ENCODE results near the gene LANCL1. TPM values are rescaled to one million over a fixed set of nuclear protein-coding genes. Genes with fewer than 3 reads are reported as not detected.

The LANCL1 gene, protein sequence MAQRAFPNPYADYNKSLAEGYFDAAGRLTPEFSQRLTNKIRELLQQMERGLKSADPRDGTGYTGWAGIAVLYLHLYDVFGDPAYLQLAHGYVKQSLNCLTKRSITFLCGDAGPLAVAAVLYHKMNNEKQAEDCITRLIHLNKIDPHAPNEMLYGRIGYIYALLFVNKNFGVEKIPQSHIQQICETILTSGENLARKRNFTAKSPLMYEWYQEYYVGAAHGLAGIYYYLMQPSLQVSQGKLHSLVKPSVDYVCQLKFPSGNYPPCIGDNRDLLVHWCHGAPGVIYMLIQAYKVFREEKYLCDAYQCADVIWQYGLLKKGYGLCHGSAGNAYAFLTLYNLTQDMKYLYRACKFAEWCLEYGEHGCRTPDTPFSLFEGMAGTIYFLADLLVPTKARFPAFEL
- 55.0 TPM for polyA plus RNA-seq (2013)

DNA sequence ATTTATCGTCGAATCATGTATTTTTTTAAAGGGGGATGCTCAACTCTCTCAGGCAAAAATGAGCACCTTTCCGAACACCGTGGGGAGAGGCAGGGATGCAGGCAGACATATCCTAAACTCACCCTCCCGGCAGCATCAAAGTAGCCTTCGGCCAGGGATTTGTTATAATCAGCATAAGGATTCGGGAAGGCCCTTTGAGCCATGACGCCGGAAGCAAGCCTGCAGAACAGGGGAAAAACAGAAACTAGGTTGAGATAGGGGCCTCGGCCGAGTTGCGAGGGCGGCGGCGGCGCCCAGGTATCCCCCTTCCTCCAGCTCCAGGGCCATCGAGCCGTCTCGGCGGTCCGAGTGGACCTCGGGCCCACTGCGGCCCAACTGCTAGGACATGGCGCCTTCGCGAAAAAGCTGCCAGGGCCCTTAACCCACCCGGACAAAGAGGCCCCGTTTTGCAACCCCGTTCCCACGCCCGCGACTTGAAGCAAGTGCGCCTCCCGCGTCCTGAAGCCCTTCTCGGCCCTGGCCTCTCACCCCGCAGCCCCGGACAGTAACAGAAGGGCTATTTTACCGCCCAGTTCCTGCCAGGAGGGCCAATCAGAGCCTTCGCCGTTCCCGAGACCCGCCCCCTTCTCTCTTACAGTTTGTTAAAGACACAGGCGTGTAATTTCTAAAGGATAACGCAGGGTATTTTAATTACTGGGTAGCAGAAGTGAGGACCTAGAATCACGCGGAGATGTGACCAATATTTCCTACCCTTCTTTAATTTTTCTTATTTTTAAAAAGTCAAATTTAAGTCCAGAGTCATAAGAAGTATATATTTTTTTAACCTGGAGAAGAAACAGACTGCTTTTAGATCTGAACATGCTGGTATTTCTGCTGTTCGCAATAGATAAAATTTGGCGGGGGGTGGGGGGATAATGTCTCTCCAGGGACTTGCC, at the start of gene LANCL1:
LANCL1 (minus strand) TSS at position 566 of the 935 bp plus-strand sequence; CDS start at position 203, 363 bp downstream.
- CTCF ChIA-PET = interaction anchor here (0.9 kb wide), 1 partner anchor 9 kb away, joined by 3 read pairs; no protein-coding TSS in a partner anchor
- H3K4me3 ChIP-seq (ENCODE audit: control insufficient read depth in 1 of 7, extremely low read depth in 1 of 7, insufficient read depth in 4 of 7, low read depth in 2 of 7, low read length in 6 of 7) = peak within 1 kb of the TSS; percentile 73 to 97 (median 88)
- 0% methylated on average over 20 of the region's 49 CpGs for WGBS (ENCODE audit: insufficient coverage)
- H3K9me3 ChIP-seq (ENCODE audit: control extremely low read depth in 1 of 5, control insufficient read depth in 4 of 5, insufficient read depth in 2 of 5, low read depth in 1 of 5, low read length in 4 of 5) = no peaks in the 10 kb centered on the region
- H3K4me1 ChIP-seq (ENCODE audit: control extremely low read depth in 1 of 4, control insufficient read depth in 4 of 4, insufficient read depth in 4 of 4, low read length in 3 of 4) = peaks cover 3 to 16% (median 10%) of the 10 kb centered on the region in 4 experiments
- POLR2A ChIA-PET = no interaction called here
- peaks cover 7 to 13% (median 10%) of the 10 kb centered on the region in 4 experiments for H3K36me3 ChIP-seq (ENCODE audit: control insufficient read depth in 4 of 4, insufficient read depth in 4 of 4, low read length in 3 of 4)
- H3K27me3 ChIP-seq (replicated peaks in 2 of 5; ENCODE audit: control insufficient read depth in 4 of 5, insufficient read depth in 5 of 5, low read length in 4 of 5) = no peaks in the 10 kb centered on the region
- peak within 1 kb of the TSS; percentile 86 to 93 for H3K27ac ChIP-seq (ENCODE audit: insufficient read depth in 1 of 2, low read depth in 1 of 2, low read length in 2 of 2, poor library complexity in 1 of 2, severe bottlenecking in 2 of 2)
- DNase-seq = peak; percentile 87 to 93 (median 91)

DNA sequence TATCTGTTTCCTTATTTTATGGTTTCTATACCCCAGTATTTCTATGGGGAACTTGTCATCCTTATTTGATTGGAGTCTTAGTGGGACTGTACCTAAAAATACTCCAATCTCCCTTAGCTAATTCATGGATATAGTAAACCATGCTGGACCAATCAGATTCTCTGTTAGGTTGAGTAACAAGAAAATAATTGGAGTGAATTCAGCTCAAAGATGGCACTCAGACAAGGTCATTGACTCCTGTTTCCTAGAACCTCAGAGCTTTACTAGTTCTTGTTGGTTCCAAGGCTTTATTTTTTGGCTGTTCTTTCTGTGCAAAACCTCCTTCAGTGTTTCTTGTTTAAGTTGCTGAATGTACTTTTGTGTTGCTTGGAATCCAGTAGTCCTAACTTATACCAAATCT, 48.0 kb upstream of the LANCL1 start:
- Histone ChIP-seq H3K36me3 (ENCODE audit: control insufficient read depth in 4 of 4, insufficient read depth in 4 of 4, low read length in 3 of 4) (no peaks in the 10 kb centered on the region), H3K9me3 (ENCODE audit: control extremely low read depth in 1 of 5, control insufficient read depth in 4 of 5, insufficient read depth in 2 of 5, low read depth in 1 of 5, low read length in 4 of 5) (no peaks in the 10 kb centered on the region), H3K27ac (ENCODE audit: insufficient read depth in 1 of 2, low read depth in 1 of 2, low read length in 2 of 2, poor library complexity in 1 of 2, severe bottlenecking in 2 of 2) (no peak overlapping the region), H3K27me3 (replicated peaks in 2 of 5; ENCODE audit: control insufficient read depth in 4 of 5, insufficient read depth in 5 of 5, low read length in 4 of 5) (no peaks in the 10 kb centered on the region), H3K4me3 (ENCODE audit: control insufficient read depth in 1 of 7, extremely low read depth in 1 of 7, insufficient read depth in 4 of 7, low read depth in 2 of 7, low read length in 6 of 7) (no peak overlapping the region), H3K4me1 (ENCODE audit: control extremely low read depth in 1 of 4, control insufficient read depth in 4 of 4, insufficient read depth in 4 of 4, low read length in 3 of 4) (no peaks in the 10 kb centered on the region)
- CTCF ChIA-PET = no interaction called here
- POLR2A ChIA-PET = no interaction called here
- DNase-seq = no peak

DNA sequence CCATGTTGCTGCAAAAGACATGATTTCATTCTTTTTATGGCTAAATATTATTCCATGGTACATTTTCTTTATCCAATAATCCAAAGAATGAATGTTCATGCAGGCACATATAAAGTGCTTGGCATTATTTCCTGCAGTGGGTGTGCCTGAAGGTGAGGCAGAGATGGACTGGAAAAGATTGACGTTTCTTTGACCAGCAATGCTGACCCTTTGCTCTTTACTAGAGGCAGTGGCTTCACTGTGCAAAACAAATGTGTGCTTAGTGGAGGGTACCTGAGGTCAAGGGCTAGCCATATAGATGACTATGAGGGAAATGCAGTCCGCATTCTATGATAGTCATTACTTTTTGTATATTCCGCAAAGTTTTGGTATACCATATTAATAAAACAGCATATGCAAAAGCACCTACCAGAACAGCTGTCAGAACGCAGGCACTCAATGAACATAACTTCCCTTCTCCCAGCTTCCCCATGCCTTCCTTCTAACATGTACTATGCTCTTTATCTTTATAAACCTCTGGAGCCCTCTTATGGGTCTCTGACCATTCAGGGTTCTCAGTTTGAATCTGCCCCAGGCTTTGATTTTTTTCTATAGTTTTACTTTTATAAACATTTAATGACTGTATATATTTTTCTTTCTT, 47.2 kb upstream of the LANCL1 start:
- 95% methylated on average over 4 of the region's 4 CpGs for WGBS (ENCODE audit: insufficient coverage)
- no peak for DNase-seq
- no peaks in the 10 kb centered on the region for H3K4me1 ChIP-seq (ENCODE audit: control extremely low read depth in 1 of 4, control insufficient read depth in 4 of 4, insufficient read depth in 4 of 4, low read length in 3 of 4)
- CTCF ChIA-PET = no interaction called here
- H3K4me3 ChIP-seq (ENCODE audit: control insufficient read depth in 1 of 7, extremely low read depth in 1 of 7, insufficient read depth in 4 of 7, low read depth in 2 of 7, low read length in 6 of 7) = no peak overlapping the region
- POLR2A ChIA-PET = no interaction called here
- no peaks in the 10 kb centered on the region for H3K36me3 ChIP-seq (ENCODE audit: control insufficient read depth in 4 of 4, insufficient read depth in 4 of 4, low read length in 3 of 4)
- H3K27ac ChIP-seq (ENCODE audit: insufficient read depth in 1 of 2, low read depth in 1 of 2, low read length in 2 of 2, poor library complexity in 1 of 2, severe bottlenecking in 2 of 2) = no peak overlapping the region
- no peaks in the 10 kb centered on the region for H3K9me3 ChIP-seq (ENCODE audit: control extremely low read depth in 1 of 5, control insufficient read depth in 4 of 5, insufficient read depth in 2 of 5, low read depth in 1 of 5, low read length in 4 of 5)
- no peaks in the 10 kb centered on the region for H3K27me3 ChIP-seq (replicated peaks in 2 of 5; ENCODE audit: control insufficient read depth in 4 of 5, insufficient read depth in 5 of 5, low read length in 4 of 5)

- H3K36me3 ChIP-seq (ENCODE audit: control insufficient read depth in 4 of 4, insufficient read depth in 4 of 4, low read length in 3 of 4) = no peaks in the 10 kb centered on the region
- H3K27me3 ChIP-seq (replicated peaks in 2 of 5; ENCODE audit: control insufficient read depth in 4 of 5, insufficient read depth in 5 of 5, low read length in 4 of 5) = no peaks in the 10 kb centered on the region
- H3K27ac ChIP-seq (ENCODE audit: insufficient read depth in 1 of 2, low read depth in 1 of 2, low read length in 2 of 2, poor library complexity in 1 of 2, severe bottlenecking in 2 of 2) = no peak overlapping the region
- H3K9me3 ChIP-seq (ENCODE audit: control extremely low read depth in 1 of 5, control insufficient read depth in 4 of 5, insufficient read depth in 2 of 5, low read depth in 1 of 5, low read length in 4 of 5) = no peaks in the 10 kb centered on the region
- no peak for DNase-seq
- CTCF ChIA-PET = no interaction called here
- no peaks in the 10 kb centered on the region for H3K4me1 ChIP-seq (ENCODE audit: control extremely low read depth in 1 of 4, control insufficient read depth in 4 of 4, insufficient read depth in 4 of 4, low read length in 3 of 4)
- POLR2A ChIA-PET = no interaction called here
- H3K4me3 ChIP-seq (ENCODE audit: control insufficient read depth in 1 of 7, extremely low read depth in 1 of 7, insufficient read depth in 4 of 7, low read depth in 2 of 7, low read length in 6 of 7) = no peak overlapping the region
Observed at GRCh38 chr2:210522399-210522798, 45.8 kb upstream of the LANCL1 start.

- Histone ChIP-seq H3K27me3 (replicated peaks in 2 of 5; ENCODE audit: control insufficient read depth in 4 of 5, insufficient read depth in 5 of 5, low read length in 4 of 5) (no peaks in the 10 kb centered on the region), H3K27ac (ENCODE audit: insufficient read depth in 1 of 2, low read depth in 1 of 2, low read length in 2 of 2, poor library complexity in 1 of 2, severe bottlenecking in 2 of 2) (no peak overlapping the region), H3K4me3 (ENCODE audit: control insufficient read depth in 1 of 7, extremely low read depth in 1 of 7, insufficient read depth in 4 of 7, low read depth in 2 of 7, low read length in 6 of 7) (no peak overlapping the region), H3K36me3 (ENCODE audit: control insufficient read depth in 4 of 4, insufficient read depth in 4 of 4, low read length in 3 of 4) (no peaks in the 10 kb centered on the region), H3K4me1 (ENCODE audit: control extremely low read depth in 1 of 4, control insufficient read depth in 4 of 4, insufficient read depth in 4 of 4, low read length in 3 of 4) (no peaks in the 10 kb centered on the region), H3K9me3 (ENCODE audit: control extremely low read depth in 1 of 5, control insufficient read depth in 4 of 5, insufficient read depth in 2 of 5, low read depth in 1 of 5, low read length in 4 of 5) (no peaks in the 10 kb centered on the region)
- POLR2A ChIA-PET = no interaction called here
- DNase-seq = no peak
- CTCF ChIA-PET = interaction anchor here (1.5 kb wide), 1 partner anchor 16 kb away, joined by 3 read pairs; no protein-coding TSS in a partner anchor
- WGBS (ENCODE audit: insufficient coverage) = 97% methylated on average over 3 of the region's 5 CpGs
Observed at GRCh38 chr2:210519594-210519993, 43.0 kb upstream of the LANCL1 start.

GRCh38 chr2:210517264-210517663, 40.7 kb upstream of the LANCL1 start:
- 100% methylated on average over 1 of the region's 4 CpGs for WGBS (ENCODE audit: insufficient coverage)
- CTCF ChIA-PET = no interaction called here
- H3K27me3 ChIP-seq (replicated peaks in 2 of 5; ENCODE audit: control insufficient read depth in 4 of 5, insufficient read depth in 5 of 5, low read length in 4 of 5) = no peaks in the 10 kb centered on the region
- H3K27ac ChIP-seq (ENCODE audit: insufficient read depth in 1 of 2, low read depth in 1 of 2, low read length in 2 of 2, poor library complexity in 1 of 2, severe bottlenecking in 2 of 2) = no peak overlapping the region
- H3K9me3 ChIP-seq (ENCODE audit: control extremely low read depth in 1 of 5, control insufficient read depth in 4 of 5, insufficient read depth in 2 of 5, low read depth in 1 of 5, low read length in 4 of 5) = no peaks in the 10 kb centered on the region
- no peaks in the 10 kb centered on the region for H3K4me1 ChIP-seq (ENCODE audit: control extremely low read depth in 1 of 4, control insufficient read depth in 4 of 4, insufficient read depth in 4 of 4, low read length in 3 of 4)
- H3K36me3 ChIP-seq (ENCODE audit: control insufficient read depth in 4 of 4, insufficient read depth in 4 of 4, low read length in 3 of 4) = no peaks in the 10 kb centered on the region
- H3K4me3 ChIP-seq (ENCODE audit: control insufficient read depth in 1 of 7, extremely low read depth in 1 of 7, insufficient read depth in 4 of 7, low read depth in 2 of 7, low read length in 6 of 7) = no peak overlapping the region
- POLR2A ChIA-PET = no interaction called here
- no peak for DNase-seq

Measured in common myeloid progenitor, CD34-positive (primary cell).